Measurements from ENCODE around the gene TMEM114.

The TMEM114 gene

GRCh38 chr16:8611886-8612600, 21.7 kb upstream of the TMEM114 start:
- in situ Hi-C loops (cut with MboI; ENCODE audit: low pct_unique_long_range_greater_than_20kb, low sequenced_read_pairs, unreplicated experiment) = no loop called here
- no peak for DNase-seq (ENCODE audit: low spot score)
- TF ChIP-seq, protein P1, sequence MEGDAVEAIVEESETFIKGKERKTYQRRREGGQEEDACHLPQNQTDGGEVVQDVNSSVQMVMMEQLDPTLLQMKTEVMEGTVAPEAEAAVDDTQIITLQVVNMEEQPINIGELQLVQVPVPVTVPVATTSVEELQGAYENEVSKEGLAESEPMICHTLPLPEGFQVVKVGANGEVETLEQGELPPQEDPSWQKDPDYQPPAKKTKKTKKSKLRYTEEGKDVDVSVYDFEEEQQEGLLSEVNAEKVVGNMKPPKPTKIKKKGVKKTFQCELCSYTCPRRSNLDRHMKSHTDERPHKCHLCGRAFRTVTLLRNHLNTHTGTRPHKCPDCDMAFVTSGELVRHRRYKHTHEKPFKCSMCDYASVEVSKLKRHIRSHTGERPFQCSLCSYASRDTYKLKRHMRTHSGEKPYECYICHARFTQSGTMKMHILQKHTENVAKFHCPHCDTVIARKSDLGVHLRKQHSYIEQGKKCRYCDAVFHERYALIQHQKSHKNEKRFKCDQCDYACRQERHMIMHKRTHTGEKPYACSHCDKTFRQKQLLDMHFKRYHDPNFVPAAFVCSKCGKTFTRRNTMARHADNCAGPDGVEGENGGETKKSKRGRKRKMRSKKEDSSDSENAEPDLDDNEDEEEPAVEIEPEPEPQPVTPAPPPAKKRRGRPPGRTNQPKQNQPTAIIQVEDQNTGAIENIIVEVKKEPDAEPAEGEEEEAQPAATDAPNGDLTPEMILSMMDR (IDR thresholded peaks at IDR 0.05; ENCODE audit: extremely low read depth, insufficient read depth, missing control alignments) = no peak

DNA sequence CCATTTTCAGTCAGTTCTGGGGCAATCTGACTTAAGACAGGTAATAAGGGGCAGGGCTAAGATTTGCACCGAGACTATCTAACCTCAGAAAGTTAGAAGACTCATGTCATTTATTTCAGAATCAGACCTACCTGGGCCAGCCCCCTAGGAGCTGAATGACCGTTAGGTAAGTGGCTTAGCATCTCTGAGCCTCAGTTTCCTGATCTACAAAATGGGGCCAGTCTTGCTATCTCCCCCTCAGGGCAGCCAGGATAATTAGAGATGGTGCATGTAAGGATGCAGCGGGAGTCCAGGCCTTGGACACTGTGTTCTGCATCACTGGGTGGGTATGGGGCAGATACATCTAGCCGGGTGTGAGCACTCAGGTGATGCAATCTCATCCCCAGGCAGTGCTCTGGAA, 20.8 kb upstream of the TMEM114 start:
- DNase-seq (ENCODE audit: low spot score) = no peak
- TF ChIP-seq, protein P1 (IDR thresholded peaks at IDR 0.05; ENCODE audit: extremely low read depth, insufficient read depth, missing control alignments) = no peak
- in situ Hi-C loops (cut with MboI; ENCODE audit: low pct_unique_long_range_greater_than_20kb, low sequenced_read_pairs, unreplicated experiment) = no loop called here

DNA sequence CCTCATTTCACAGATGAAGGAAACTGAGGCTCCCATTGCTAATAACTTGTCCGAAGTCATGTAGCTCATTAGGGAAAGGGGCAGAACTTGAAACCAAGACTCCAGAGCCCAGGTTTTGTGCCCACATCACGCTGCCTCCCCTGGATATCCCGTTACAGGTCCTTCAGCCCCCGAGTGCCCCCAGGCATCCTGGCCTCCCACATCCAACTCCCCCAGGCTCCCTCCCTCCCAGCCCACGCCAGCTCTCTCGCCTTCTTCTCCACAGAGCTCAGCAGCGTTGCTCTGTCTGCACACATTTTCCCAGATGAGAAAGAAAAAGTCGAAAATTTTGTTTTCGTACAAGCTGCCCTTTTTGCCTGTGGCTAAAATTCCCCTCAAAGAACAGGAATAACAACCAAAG, 16.9 kb upstream of the TMEM114 start:
- TF ChIP-seq, protein P1 (IDR thresholded peaks at IDR 0.05; ENCODE audit: extremely low read depth, insufficient read depth, missing control alignments) = no peak
- in situ Hi-C loops (cut with MboI; ENCODE audit: low pct_unique_long_range_greater_than_20kb, low sequenced_read_pairs, unreplicated experiment) = no loop called here
- DNase-seq (ENCODE audit: low spot score) = no peak

DNA sequence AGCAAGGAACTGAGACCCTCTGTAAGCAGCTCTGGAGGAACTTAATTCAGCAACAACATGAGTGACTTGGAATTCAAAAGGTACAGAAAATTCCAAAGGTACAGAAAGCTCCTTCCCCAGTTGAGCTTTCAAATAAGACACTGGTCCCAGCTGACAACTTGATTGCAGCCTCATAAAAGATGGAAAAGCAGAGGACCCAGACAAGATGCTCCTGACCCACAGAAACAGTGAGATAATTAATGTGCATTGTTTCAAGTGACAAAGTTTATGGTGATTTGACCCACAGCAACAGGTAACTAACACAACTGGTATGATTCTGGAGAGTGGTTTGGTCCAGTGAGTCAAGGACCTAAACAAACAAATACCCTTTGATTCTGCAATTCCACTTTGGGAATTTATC, 15.2 kb upstream of the TMEM114 start:
- no peak for DNase-seq (ENCODE audit: low spot score)
- in situ Hi-C loops (cut with MboI; ENCODE audit: low pct_unique_long_range_greater_than_20kb, low sequenced_read_pairs, unreplicated experiment) = no loop called here
- TF ChIP-seq, protein P1 (IDR thresholded peaks at IDR 0.05; ENCODE audit: extremely low read depth, insufficient read depth, missing control alignments) = no peak

DNA sequence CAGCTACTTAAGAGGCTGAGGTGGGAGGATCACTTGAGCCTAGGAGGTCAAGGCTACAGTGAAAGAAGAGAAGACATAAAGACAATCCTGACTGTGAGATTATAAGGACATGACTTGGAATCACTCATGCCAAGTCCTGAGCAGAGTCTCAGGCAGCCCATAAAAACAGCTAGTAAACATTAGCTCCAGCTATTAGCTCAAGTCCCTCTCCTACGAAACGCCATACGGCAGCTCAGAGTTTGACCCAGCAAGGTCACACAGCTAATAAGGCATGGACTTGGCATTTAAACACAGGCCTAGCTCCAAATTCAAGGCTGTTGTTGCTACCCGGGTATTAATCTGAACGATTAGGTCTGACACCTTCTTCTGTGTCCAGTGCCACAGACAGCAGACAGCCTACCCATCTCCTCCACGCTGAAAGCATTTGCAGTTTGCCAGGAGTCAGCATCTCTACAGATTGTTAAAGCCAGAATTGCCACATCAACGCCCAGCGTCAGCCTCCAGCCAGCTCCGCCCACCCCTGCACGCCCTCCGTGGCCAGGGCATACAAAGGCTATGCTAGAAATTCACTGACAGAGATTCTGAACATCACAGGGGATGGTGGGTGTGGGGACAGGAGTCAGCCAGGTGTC, 9.9 kb upstream of the TMEM114 start:
- TF ChIP-seq, protein P1 (IDR thresholded peaks at IDR 0.05; ENCODE audit: extremely low read depth, insufficient read depth, missing control alignments) = no peak

DNA sequence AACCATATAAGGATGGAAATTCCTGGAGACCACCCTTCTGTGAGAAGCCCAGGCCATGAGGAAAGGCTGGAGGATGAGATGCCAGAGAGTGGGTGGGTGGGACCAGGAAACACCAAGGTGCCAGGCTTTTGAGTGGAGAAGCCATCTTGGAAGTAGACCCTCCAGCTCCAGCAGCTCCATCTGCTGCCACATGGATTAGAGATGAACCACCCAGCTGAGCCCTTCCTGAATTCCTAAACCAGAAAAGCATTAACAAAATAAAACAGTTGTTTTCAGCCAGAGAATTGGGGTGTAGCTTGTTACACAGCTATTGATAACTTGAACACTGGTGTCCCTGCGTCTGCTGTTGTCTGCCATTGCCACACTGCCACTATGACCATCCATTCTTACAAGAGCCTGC, 6.3 kb upstream of the TMEM114 start:
- TF ChIP-seq, protein P1 (IDR thresholded peaks at IDR 0.05; ENCODE audit: extremely low read depth, insufficient read depth, missing control alignments) = no peak
- DNase-seq (ENCODE audit: low spot score) = no peak
- in situ Hi-C loops (cut with MboI; ENCODE audit: low pct_unique_long_range_greater_than_20kb, low sequenced_read_pairs, unreplicated experiment) = no loop called here

More for the DNA sequence above, 9.9 kb upstream of the TMEM114 start:
- in situ Hi-C loops (cut with MboI; ENCODE audit: low pct_unique_long_range_greater_than_20kb, low sequenced_read_pairs, unreplicated experiment) = no loop called here
- no peak for DNase-seq (ENCODE audit: low spot score)

Measured in GM13977 (cell line).